GM13976 (cell line): ENCODE data around the gene MGLL.

Experiments used
- DNase-seq: peaks from one replicate; pipeline ENCODE4 v3.0.0; 2012; ENCODE audit warnings: low spot score
- in situ Hi-C: fragments of 300-500 bp; cut with MboI; formaldehyde crosslinking; loops from one replicate; pipeline ENCODE4 v1.12.0; 2022; ENCODE audit warnings: low sequenced_read_pairs, mixed read lengths, inconsistent platforms; ENCODE audit not compliant: unreplicated experiment
- TF ChIP-seq, protein P1 (sequence below): IDR thresholded peaks from 2 replicates; pipeline ENCODE4 v1.5.1; 2012; ENCODE audit warnings: borderline replicate concordance, mild to moderate bottlenecking; ENCODE audit not compliant: insufficient read depth; ENCODE audit errors: extremely low read depth, missing control alignments, control extremely low read depth

Gene MGLL

GRCh38 chr3:127779747-127780146 lies 42.6 kb downstream of the MGLL start:
- in situ Hi-C loops: no loop called here
- peak; percentile 75 for DNase-seq
- TF ChIP-seq, protein P1, sequence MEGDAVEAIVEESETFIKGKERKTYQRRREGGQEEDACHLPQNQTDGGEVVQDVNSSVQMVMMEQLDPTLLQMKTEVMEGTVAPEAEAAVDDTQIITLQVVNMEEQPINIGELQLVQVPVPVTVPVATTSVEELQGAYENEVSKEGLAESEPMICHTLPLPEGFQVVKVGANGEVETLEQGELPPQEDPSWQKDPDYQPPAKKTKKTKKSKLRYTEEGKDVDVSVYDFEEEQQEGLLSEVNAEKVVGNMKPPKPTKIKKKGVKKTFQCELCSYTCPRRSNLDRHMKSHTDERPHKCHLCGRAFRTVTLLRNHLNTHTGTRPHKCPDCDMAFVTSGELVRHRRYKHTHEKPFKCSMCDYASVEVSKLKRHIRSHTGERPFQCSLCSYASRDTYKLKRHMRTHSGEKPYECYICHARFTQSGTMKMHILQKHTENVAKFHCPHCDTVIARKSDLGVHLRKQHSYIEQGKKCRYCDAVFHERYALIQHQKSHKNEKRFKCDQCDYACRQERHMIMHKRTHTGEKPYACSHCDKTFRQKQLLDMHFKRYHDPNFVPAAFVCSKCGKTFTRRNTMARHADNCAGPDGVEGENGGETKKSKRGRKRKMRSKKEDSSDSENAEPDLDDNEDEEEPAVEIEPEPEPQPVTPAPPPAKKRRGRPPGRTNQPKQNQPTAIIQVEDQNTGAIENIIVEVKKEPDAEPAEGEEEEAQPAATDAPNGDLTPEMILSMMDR: no peak

GRCh38 chr3:127777921-127778656 lies 44.2 kb downstream of the MGLL start:
- DNase-seq: no peak
- TF ChIP-seq, protein P1: no peak

GRCh38 chr3:127777332-127777731 lies 45.0 kb downstream of the MGLL start:
- in situ Hi-C loops: no loop called here
- TF ChIP-seq, protein P1: no peak

More at GRCh38 chr3:127777921-127778656, 44.2 kb downstream of the MGLL start:
- in situ Hi-C loops: no loop called here

GRCh38 chr3:127776347-127776746 lies 46.0 kb downstream of the MGLL start:
- no peak for DNase-seq
- in situ Hi-C loops: no loop called here

More at GRCh38 chr3:127777332-127777731, 45.0 kb downstream of the MGLL start:
- no peak for DNase-seq

DNA sequence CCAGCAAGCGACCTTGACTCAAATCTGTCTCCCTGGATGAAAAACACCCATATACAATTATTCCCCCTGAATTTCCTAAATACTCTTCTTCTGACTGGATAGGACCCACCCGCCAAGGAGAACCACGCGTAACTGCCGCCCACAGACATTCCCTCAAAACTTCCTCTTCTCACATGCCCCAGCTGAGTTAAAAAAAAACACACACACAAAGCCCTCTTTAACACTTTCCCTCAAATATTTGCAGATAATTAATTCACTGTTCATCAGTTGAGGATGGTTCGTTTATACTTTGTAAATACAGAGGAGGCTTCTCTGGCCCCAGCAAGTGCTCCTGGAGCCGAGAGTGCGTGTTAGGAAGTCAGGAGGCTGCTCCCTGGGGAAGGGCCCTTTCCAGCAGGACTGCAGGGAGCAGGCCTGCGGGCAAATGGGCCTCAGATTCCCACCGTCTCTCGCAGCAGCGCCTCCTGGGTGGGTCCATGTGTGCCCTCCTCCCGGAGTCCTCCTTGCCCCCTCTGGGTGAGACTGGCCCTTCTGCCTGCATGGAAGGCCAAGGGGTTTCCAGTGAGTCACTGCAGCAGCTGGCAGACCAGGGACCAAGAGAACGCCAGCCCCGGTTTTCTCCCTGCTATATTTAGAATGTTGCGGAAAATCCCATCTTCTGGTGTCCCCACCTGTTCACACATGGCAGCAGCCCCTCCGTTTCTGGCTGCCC lies 46.8 kb downstream of the MGLL start:
- in situ Hi-C loops: no loop called here
- peak; percentile 56 for DNase-seq
- TF ChIP-seq, protein P1: no peak

More at GRCh38 chr3:127776347-127776746, 46.0 kb downstream of the MGLL start:
- TF ChIP-seq, protein P1: no peak

- DNase-seq: no peak
- TF ChIP-seq, protein P1: no peak
- in situ Hi-C loops: no loop called here
Observed at GRCh38 chr3:127774647-127775046, 47.7 kb downstream of the MGLL start.
